GM20000 (cell line): ENCODE results near the gene RPL6.
A peak's percentile ranks its signal among the peaks of the same experiment; 100 is the strongest.

Experiments
- DNase-seq: peaks from one replicate; pipeline ENCODE4 v3.0.0; 2012; ENCODE audit warnings: low spot score
- CTCF ChIP-seq: IDR thresholded peaks from 2 replicates; pipeline ENCODE4 v1.5.1; 2012; ENCODE audit warnings: mild to moderate bottlenecking, control low read depth; ENCODE audit errors: extremely low read depth, missing control alignments

RPL6 gene

GRCh38 chr12:112381406-112381882 is 28.0 kb downstream of the RPL6 start:
- no peak for TF ChIP-seq CTCF
- DNase-seq, result no peak

GRCh38 chr12:112380663-112381405 is 28.6 kb downstream of the RPL6 start:
- no peak for TF ChIP-seq CTCF
- DNase-seq, result peak; percentile 30

- no peak for DNase-seq
- TF ChIP-seq CTCF, result no peak
Measured at GRCh38 chr12:112375105-112375504, 34.3 kb downstream of the RPL6 start.

- TF ChIP-seq CTCF, result no peak
- DNase-seq, result no peak
Measured at GRCh38 chr12:112374166-112374740, 35.2 kb downstream of the RPL6 start.

GRCh38 chr12:112370868-112371510 is 38.4 kb downstream of the RPL6 start:
- no peak for TF ChIP-seq CTCF
- no peak for DNase-seq

GRCh38 chr12:112370199-112370598 is 39.2 kb downstream of the RPL6 start:
- no peak for DNase-seq
- TF ChIP-seq CTCF, result no peak

GRCh38 chr12:112368856-112369255 is 40.5 kb downstream of the RPL6 start:
- DNase-seq, result no peak
- no peak for TF ChIP-seq CTCF
